HG03432 (cell line): ENCODE measurements around the gene KIAA1328.
"Not testable (repeated sequence)": the region's sequence is repeated elsewhere in the genome, so short reads cannot be mapped to it uniquely, and the experiment has no call there.

ENCODE experiments used
- ATAC-seq: cut with Tn5 transposase; IDR thresholded peaks from one replicate; pipeline ENCODE4 v1.9.1; 2021; ENCODE audit warnings: mild to moderate bottlenecking, moderate library complexity; ENCODE audit not compliant: unreplicated experiment

Gene KIAA1328

DNA sequence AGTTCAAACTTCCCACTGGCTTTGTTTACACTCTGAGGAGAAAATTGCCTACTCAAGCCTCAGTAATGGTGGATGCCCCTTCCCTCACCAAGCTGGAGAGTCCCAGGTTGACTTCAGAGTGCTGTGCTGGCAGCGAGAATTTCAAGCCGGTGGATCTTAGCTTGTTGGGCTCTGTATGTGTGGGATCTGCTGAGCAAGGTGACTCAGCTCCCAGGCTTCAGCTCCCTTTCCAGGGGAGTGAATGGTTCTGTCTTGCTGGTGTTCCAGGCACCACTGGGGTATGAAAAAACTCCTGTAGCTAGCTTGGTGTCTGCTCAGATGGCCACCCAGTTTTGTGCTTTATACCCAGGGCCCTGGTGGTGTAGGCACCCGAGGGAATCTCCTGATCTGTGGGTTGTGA is 50.9 kb downstream of the KIAA1328 start:
- ATAC-seq: not testable (repeated sequence)

DNA sequence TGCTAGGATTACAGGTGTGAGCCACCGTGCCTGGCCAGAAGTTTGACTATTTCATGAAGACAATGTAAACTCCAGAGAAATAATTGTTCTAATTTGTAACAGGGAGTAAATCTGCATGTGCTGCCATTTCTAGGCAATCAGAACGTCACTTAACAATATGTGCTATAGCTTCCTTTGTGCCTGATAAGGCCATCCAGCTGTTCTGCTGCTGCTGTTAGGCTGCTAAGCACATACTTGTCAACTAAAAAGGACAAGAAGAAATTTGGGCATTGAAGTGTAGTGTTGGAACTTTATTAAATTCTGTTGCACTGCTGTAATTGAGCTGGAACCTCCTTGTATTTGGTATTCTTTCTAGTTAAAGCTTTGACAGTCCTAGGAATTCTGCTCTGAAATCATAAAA is 57.1 kb downstream of the KIAA1328 start:
- no peak for ATAC-seq

DNA sequence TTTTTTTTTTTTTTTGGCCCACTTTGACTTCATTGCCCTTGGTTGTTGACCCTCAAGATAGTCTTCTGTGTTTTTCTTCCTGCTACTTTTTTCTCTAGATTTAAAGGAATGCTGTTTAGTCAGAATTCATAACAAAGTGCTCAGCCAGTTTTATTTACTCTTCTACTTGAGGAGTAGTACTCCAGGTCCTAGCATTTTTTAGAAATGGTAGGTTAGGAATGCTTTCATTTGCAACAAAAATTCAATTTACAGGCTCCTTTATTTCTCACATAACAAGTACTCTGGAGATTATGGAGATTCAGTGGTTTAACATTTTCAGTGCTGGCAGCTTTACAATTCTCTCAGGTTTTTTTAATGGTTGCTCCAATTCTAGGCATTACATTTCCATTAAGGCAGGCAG is 58.2 kb downstream of the KIAA1328 start:
- ATAC-seq: no peak

DNA sequence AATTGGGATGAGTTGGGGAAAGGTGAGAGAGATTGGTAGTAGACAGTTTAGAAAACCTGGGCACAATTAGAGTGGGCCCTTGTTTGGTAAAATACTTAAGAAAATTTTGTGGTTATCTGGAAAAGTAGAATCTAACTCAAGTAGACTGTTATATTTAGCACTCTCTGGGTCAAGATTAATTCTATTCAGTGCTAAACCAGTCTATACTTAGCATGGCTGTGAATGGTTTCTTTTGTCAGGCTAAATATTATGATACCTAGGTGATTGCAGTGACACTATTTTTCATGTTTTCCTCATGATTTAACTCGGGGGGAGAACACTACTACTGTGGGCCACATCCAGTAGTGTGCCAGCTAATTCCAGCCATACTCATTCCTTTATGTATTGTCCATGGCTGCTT is 58.9 kb downstream of the KIAA1328 start:
- ATAC-seq: no peak

DNA sequence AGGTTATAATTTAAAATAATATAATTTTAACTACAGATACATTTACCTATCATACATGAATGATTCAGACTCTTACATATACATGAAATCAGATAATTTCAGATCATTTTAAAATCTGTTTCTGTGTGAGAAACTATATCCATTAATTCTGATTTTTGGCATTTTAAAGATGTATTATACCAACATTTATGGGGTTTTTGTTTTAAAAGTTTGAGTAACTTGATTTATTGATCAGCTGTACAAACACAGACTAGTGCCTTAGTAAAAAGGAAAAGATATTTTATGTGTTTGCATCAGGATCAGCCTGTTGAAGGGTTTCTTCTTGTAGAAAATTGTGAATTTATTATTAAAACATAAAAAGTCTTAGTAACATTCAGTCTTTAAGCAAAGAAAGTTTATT is 59.9 kb downstream of the KIAA1328 start:
- no peak for ATAC-seq

DNA sequence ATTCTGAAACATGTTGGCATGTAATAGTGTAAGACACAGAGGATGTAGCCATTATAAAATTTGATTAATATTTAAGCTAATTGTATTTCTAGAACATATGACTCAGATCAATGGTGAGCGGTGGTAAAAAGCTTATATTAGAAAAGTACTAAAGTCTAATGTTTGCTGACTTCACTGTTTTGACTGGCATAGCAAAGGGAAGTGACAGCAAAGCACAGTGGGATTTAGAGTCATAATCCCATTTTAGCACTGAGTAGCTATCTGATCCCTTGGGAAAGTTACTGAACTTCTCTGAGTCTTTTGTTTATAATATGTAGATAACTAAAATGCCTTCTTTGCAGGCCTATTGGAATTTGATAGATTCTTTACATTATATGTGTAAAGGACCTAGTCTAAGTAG is 60.4 kb downstream of the KIAA1328 start:
- no peak for ATAC-seq

DNA sequence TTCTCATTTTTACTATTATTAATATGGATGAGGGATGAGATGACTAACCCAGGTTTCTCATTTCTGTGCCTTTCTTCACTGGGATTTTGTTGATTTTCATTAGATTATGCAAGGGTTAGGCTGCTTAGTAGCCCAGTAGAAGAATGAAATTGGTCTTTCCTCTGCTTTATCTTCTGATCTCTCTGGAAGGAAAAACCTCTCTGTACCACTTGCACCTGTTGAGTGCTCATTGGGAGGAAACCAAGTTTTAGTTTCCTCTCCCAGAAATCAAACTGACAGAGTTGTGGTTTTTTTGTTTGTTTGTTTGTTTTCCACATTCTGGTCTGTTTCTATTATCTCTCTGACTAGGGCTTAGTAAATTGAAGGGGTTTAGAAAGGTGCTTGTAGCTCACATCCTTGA is 60.8 kb downstream of the KIAA1328 start:
- ATAC-seq: no peak

DNA sequence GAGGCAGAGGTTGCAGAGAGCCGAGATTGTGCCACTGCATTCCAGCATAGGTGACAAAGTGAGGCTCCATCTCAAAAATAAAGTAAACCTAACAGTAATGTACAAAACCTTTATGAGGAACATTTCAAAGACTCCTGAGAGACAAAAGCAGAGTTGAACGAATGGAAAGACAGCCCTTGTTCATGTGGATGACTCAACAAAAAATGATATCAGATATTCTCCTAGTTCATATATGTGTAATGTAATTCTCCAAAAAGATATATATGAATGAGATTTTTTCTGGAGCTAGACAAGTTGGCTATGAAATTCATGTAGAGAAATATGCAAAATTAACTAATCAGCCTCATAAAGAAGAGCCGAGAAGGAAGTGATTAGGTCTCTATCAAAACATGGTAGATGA is 61.7 kb downstream of the KIAA1328 start:
- ATAC-seq: no peak

DNA sequence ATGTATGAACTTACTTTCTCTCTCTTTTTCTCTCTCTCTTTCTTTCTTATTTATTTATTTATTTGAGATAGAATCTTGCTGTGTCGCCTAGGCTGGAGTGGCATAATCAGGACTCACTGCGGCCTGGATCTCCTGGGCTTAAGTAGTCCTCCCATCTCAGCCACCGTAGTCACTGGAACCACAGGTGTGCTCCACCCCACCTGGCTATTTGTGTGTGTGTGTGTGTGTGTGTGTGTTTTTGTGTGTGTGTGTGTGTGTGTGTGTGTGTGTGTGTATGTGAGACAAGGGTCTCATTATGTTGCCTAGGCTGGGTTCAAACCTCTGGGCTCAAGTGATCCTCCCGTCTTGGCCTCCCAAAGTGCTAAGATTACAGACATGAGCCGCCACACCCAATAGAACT is 64.3 kb downstream of the KIAA1328 start:
- no peak for ATAC-seq

DNA sequence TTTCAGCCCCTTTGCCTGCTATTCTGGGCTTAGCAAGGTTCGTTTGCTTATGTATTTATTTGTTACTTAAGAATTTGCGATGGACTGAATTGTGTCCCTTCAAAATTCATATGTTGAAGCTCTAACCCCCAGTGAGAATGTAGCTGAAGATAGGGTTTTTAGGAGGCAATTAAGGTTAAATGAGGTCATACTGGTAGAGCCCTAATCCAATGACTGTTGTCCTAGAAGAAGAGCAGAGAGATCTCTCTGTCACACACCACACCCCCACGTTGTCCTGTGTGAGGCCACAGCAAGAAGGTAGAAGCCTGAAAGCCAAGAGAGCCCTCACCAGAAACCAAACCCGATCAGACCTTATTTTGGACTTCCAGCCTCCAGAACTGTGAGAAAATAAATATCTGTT is 66.7 kb downstream of the KIAA1328 start:
- no peak for ATAC-seq

DNA sequence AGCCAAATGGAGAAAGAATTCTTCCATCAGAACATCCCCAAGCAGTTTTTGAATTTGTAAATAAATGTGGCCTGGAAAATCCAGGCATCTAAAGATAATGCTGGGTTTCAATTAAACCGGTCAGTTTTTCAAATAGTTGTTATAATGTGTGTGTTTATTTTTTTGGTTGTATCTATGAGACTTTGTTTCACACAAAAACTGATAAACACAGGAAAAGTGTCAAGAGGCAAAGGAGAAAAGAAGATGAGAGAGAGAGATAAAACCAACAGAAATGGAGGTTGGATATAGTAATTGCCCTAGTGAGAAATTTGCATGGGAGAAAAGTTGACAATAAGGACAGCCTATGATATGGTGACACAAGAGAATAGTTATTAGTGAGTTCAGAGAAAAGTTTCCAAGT is 68.3 kb downstream of the KIAA1328 start:
- no peak for ATAC-seq

DNA sequence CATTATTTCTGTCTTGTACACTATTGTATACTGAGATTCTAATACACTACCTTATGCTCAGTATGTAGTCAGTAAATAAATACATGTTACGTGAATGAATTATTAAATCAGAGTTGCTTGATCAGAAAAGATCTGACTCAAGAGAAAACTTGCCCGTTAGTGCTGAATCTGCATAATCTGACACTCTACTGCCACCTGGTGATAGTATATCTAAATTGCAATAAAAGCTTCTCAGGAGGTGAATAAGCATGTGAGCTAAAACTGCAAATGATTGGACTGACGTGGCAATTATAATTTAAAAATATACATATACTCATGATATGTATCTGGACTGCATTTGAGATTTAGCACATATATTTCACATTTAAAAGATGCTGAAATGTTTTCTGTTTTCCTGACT is 70.4 kb downstream of the KIAA1328 start:
- no peak for ATAC-seq

DNA sequence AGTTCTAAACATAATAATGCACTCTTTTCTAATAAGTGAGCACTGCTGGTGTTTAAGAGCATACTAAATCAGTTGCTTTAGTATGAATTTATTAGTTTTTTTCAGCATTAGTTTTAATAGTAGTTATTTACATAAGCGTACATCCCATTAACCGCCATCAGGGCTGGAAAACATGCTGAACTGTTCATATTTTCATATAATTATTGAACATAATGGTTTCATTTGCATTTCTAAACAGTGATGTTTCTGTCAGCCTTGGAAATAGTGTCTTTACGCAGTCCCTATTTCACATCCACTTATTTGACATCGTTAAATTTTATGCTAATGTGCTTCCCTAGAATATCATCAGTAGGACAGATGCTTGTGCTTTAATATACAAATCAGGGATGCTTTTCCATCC is 71.5 kb downstream of the KIAA1328 start:
- no peak for ATAC-seq

DNA sequence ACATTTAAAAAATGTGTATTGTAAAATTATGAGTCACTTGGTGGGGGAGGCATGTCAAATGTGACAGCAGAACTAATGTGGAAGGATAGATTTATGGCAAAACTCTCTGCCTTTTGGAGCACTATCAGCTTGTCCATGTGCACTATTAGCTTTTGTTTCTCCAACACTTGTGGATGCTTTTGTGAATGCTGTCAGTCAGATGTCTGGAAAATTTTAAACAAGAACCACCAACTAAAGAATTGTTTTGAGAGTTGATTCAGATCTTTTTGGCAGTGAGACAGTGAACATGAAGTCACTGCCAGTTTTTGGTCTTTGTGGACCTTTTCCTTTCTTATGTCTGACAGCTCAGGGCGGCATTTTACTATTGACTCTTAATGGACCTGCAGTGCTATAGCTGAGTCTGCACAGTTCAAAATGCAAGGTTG is 72.4 kb downstream of the KIAA1328 start:
- ATAC-seq: no peak

DNA sequence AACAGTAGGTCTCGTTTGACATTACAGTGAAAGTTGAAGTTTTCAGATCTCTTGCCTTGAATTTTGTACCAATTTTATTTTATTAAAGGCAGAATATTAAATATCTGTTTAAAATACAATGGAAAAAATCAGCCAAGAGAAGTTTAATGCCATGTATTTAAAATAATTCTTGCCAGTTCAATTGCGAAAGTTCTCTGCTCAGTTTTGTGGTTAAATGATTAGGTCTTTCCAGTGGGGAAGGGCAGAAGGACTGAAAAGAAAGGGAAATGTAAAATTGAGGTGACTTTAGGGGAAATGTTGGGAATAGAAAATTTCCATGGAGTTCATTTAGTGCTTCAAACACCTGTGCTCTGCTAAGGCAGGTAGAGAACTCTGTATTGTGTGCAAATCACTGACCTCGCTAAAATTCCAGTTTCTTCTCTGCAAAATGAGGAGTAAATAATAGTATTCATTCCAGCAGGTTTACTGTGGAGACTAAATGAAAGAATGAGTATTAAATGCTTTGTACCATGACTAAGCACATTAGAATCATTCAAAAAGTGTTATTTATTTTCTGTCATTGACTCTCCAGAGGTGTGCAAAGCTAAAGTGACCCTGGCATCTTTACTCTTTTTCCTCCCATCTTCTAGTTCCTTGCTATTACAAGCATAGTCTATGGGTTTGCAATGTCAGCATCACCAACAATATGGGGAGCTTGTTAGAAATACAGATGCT is 74.4 kb downstream of the KIAA1328 start:
- no peak for ATAC-seq

DNA sequence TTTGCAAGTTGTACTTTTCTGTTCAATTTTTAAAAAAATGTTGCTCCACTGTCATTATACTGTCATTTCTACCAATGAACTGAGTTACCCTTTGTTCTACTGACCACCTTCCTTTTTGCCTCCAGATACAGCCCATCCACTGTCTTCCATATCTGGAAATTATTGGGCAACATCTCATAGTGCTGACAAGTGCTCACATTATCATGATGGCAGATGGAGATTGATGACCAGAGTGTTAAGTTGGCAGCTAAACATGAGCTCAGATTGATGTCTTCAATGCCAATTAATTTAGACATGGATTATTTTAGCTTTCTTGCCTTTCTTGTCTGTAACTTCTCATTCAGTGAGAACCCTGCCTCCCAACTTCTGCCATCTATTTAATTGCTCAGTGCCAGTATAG is 76.6 kb downstream of the KIAA1328 start:
- no peak for ATAC-seq

DNA sequence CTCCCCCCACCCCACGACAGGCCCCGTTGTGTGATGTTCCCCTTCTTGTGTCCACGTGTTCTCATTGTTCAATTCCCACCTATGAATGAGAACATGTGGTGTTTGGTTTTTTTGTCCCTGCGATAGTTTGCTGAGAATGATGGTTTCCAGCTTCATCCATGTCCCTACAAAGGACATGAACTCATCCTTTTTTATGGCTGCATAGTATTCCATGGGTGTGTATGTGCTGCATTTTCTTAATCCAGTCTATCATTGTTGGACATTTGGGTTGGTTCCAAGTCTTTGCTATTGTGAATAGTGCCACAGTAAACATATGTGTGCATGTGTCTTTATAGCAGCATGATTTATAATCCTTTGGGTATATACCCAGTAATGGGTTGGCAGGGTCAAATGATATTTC is 80.4 kb downstream of the KIAA1328 start:
- not testable (repeated sequence) for ATAC-seq

DNA sequence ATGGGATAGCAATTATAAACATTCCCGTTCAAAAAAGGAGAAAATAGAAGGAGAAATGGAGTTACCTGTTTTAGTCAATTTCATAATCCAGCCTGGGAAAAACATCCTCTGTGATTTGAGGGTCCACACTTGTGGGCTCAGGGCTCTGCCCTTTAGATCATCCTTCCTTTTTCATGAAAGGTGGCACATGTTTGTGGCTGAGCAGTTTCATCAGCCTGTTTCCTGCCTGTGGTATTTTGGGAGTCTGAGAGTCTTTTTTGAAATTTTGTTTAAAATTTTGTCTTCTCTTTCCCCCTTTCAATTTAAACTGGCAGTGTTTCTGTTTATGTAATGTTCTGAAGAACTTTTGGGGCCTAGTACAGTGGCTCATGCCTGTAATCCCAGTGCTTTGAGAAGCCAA is 84.0 kb downstream of the KIAA1328 start:
- peak; percentile 46 for ATAC-seq

DNA sequence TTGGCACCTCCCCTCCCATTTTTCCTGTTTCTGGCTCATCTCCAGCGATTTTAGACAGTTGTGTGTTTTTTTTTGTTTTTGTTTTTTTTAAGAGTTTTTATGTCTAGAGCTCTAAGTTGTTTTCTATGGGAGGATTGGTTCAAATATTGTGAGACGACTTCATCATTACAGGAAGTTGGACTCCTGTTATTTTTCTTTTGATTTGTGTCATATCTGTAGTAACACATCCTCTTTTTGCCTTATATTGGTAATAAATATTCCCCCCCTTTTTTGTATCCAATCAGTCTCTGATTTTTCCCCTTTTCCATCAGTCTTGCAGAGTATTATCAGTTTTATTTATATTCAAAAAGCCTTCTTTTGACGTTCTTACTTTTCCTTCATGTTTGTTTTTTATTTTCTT is 89.0 kb downstream of the KIAA1328 start:
- no peak for ATAC-seq

DNA sequence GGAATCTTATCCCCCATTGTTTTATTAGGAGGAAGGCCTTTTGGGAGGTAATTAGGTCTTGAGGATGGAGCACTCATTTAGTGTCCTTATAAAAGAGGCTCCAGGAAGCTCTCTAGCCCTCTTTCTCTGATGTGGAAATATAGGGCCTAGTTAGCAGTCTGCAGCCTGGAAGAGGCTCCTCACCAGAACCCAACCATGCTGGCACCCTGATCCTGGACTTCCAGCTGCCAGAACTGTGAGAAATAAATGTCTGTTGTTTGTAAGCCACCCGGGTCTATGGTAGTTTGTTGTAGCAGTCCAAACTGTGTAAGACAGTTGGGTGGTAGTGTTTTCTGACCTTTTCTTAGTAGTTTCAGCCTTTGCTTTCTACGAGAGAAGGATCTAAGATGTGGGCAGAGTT is 100.7 kb downstream of the KIAA1328 start:
- no peak for ATAC-seq

DNA sequence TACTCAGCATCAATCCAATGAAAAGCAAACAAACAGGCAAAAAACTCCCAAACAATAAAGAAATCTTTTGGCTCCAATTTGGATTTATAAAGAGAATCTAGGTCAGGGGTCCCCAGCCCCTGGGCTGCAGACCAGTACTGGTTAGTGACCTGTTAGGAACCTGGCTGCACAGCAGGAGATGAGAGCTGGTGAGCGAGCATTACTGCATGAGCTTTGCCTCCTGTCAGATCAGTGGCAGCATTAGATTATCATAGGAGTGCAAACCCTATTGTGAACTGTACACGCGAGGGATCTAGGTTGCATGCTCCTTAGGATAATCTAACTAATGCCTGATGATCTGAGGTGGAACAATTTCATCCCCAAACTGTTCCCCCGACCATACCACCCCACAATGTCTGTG is 102.2 kb downstream of the KIAA1328 start:
- ATAC-seq: no peak

DNA sequence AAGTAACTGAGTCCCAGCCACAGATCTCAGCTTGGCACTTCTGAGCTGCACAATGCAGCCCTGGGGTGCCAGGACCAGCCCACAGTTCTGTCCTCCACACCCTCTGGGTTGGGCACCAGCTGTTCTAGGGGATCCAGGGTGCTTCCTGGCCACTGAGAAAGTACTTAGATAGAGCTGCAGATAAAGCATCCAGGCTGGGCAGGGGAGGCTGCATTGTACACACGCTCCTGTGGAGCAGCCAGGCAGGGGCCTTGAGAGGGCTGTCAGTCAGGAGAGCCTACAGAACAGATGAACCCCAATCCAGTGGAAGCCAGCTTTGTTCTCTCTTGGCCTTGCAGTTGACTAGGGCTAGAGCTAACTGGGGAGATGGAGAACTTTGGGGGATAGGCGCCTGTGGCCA is 104.6 kb downstream of the KIAA1328 start:
- no peak for ATAC-seq

DNA sequence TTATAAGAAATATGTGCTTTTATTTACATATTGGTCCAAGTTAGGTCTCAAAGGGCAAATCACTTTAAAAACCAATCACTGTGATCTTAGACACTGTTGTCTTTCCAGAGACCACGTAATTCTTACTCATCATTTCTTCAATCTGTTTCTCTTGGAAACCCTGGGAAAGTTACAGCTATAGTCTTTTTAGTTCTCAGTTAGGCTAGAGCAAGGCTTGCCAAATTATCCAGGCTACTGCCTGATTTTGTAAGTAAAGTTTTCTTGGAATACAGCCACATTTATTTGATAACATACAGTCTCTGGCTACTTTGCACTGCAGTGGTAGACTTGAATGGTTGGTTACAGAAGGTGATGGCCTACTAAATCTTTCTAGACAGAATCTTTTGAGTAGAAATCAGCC is 106.0 kb downstream of the KIAA1328 start:
- no peak for ATAC-seq
